GM19238 (cell line): ENCODE data around the gene NR1I3.
"Not testable (repeated sequence)": the region's sequence is repeated elsewhere in the genome, so short reads cannot be mapped to it uniquely, and the experiment has no call there.

Source experiments
- DNase-seq: peaks from one replicate; pipeline ENCODE4 v3.0.0; 2011; ENCODE audit warnings: low spot score; ENCODE audit not compliant: insufficient read length

The NR1I3 gene

GRCh38 chr1:161250829-161251228 is 12.8 kb upstream of the NR1I3 start:
- no peak for DNase-seq

- not testable (repeated sequence) for DNase-seq
These were observed 12.1 kb upstream of the NR1I3 start for GRCh38 chr1:161250100-161250499.

- no peak for DNase-seq
These were observed 6.9 kb upstream of the NR1I3 start for GRCh38 chr1:161244888-161245287.

- DNase-seq: no peak
These were observed 4.3 kb upstream of the NR1I3 start for GRCh38 chr1:161242313-161242712.

- DNase-seq: no peak
These were observed 3.7 kb upstream of the NR1I3 start for GRCh38 chr1:161241682-161242081.

GRCh38 chr1:161235957-161236775 is 1.8 kb downstream of the NR1I3 start:
- DNase-seq: no peak

- DNase-seq: no peak
These were observed 4.9 kb downstream of the NR1I3 start for GRCh38 chr1:161233102-161233501.

- no peak for DNase-seq
These were observed 7.2 kb downstream of the NR1I3 start for GRCh38 chr1:161230762-161231161.

- DNase-seq: no peak
These were observed 8.1 kb downstream of the NR1I3 start for GRCh38 chr1:161229896-161230295.

- DNase-seq: no peak
These were observed 10.0 kb downstream of the NR1I3 start for GRCh38 chr1:161228032-161228431.

GRCh38 chr1:161227196-161227871 is 10.7 kb downstream of the NR1I3 start:
- DNase-seq: peak; percentile 60

- DNase-seq: no peak
These were observed 11.2 kb downstream of the NR1I3 start for GRCh38 chr1:161226759-161227158.

GRCh38 chr1:161226320-161226711 is 11.7 kb downstream of the NR1I3 start:
- DNase-seq: no peak

GRCh38 chr1:161225534-161226319 is 12.3 kb downstream of the NR1I3 start, which contains the start of gene TOMM40L:
TSS of gene TOMM40L (plus strand) at chr1:161226060. CDS start at chr1:161226490, 430 bp downstream.
- DNase-seq: peak; percentile 89

- no peak for DNase-seq
These were observed 12.8 kb downstream of the NR1I3 start for GRCh38 chr1:161225178-161225533.

- DNase-seq: not testable (repeated sequence)
These were observed 13.3 kb downstream of the NR1I3 start for GRCh38 chr1:161224695-161225087.

GRCh38 chr1:161223805-161224694 is 14.0 kb downstream of the NR1I3 start:
- DNase-seq: no peak

GRCh38 chr1:161222175-161223019 is 15.6 kb downstream of the NR1I3 start:
- no peak for DNase-seq

GRCh38 chr1:161220002-161220401 is 18.0 kb downstream of the NR1I3 start:
- DNase-seq: no peak
